Mesendoderm (in vitro differentiated cells): Measurements from ENCODE around the gene KRT79. TPM values are rescaled to one million over a fixed set of nuclear protein-coding genes. Genes with fewer than 3 reads are reported as not detected.

Source experiments
- DNase-seq: peaks from one replicate; pipeline ENCODE4 v3.0.0; 2013
- H2AK5ac ChIP-seq: 2 replicates; pipeline ENCODE4 v1.6.1; 2013; ENCODE audit warnings: low read length, inconsistent platforms
- H2BK120ac ChIP-seq: 2 replicates; pipeline ENCODE4 v1.6.1; 2013; ENCODE audit warnings: low read depth, mild to moderate bottlenecking, low read length, moderate library complexity, mixed read lengths
- H2BK15ac ChIP-seq: replicated peaks from 2 replicates; pipeline ENCODE4 v1.6.1; 2013; ENCODE audit warnings: low read depth, mild to moderate bottlenecking, moderate library complexity
- H2BK5ac ChIP-seq: 2 replicates; pipeline ENCODE4 v1.6.1; 2013; ENCODE audit warnings: low read length, inconsistent platforms
- H3K18ac ChIP-seq: 2 replicates; pipeline ENCODE4 v1.6.1; 2013; ENCODE audit warnings: mild to moderate bottlenecking, low read length, mixed read lengths
- H3K23ac ChIP-seq: one replicate; pipeline ENCODE4 v1.6.1; 2013; ENCODE audit warnings: low read length
- H3K27ac ChIP-seq: 2 replicates; pipeline ENCODE4 v1.5.1; 2013; ENCODE audit warnings: low read depth, mild to moderate bottlenecking, inconsistent platforms, low read length, moderate library complexity
- H3K27me3 ChIP-seq: 2 replicates; pipeline ENCODE4 v1.6.1; 2013; ENCODE audit warnings: low read length, control low read depth, mild to moderate bottlenecking, inconsistent platforms; ENCODE audit not compliant: insufficient read depth, poor library complexity
- H3K36me3 ChIP-seq: 2 replicates; pipeline ENCODE4 v1.6.1; 2013; ENCODE audit warnings: low read length, inconsistent platforms; ENCODE audit not compliant: control insufficient read depth, insufficient read depth
- H3K4ac ChIP-seq: one replicate; pipeline ENCODE4 v1.6.1; 2013; ENCODE audit warnings: low read depth, mild to moderate bottlenecking, low read length, moderate library complexity
- H3K4me1 ChIP-seq: 2 replicates; pipeline ENCODE4 v1.6.1; 2013; ENCODE audit warnings: low read depth, low read length, inconsistent platforms; ENCODE audit not compliant: control insufficient read depth
- H3K4me2 ChIP-seq: 2 replicates; pipeline ENCODE4 v1.6.1; 2013; ENCODE audit warnings: low read length
- H3K4me3 ChIP-seq: 2 replicates; pipeline ENCODE4 v1.5.1; 2013; ENCODE audit warnings: mild to moderate bottlenecking, low read length
- H3K56ac ChIP-seq: one replicate; pipeline ENCODE4 v1.6.1; 2013; ENCODE audit warnings: low read length
- H3K79me1 ChIP-seq: 2 replicates; pipeline ENCODE4 v1.6.1; 2013; ENCODE audit warnings: low read length, inconsistent platforms
- H3K79me2 ChIP-seq: 2 replicates; pipeline ENCODE4 v1.6.1; 2013; ENCODE audit warnings: mild to moderate bottlenecking, low read length; ENCODE audit not compliant: control insufficient read depth, insufficient read depth
- H3K9ac ChIP-seq: 2 replicates; pipeline ENCODE4 v1.6.1; 2013; ENCODE audit warnings: low read length, inconsistent platforms
- H4K5ac ChIP-seq: one replicate; pipeline ENCODE4 v1.6.1; 2013; ENCODE audit warnings: low read length
- H4K8ac ChIP-seq: one replicate; pipeline ENCODE4 v1.6.1; 2013; ENCODE audit warnings: low read depth, mild to moderate bottlenecking, control low read depth, low read length, moderate library complexity
- WGBS: extraction: QIAGEN DNeasy Blood & Tissue Kit; methylation state at CpG from one replicate; pipeline ENCODE4 v1.1.7; 2013; ENCODE audit warnings: low lambda C conversion rate, missing lambda C conversion rate; ENCODE audit not compliant: insufficient coverage; ENCODE audit errors: extremely low coverage; 5-methylcytosine and 5-hydroxymethylcytosine counted together
- small RNA-seq: library from polyadenylated mRNA; stranded (forward); fragments of <200 nt; extraction: miRNeasy Mini kit (QIAGEN cat#:217004); gene quantifications from one replicate; pipeline ENCODE3, GENCODE V24; 2013; ENCODE audit not compliant: insufficient read depth

Gene KRT79

GRCh38 chr12:52772772-52773171 lies 61.3 kb downstream of the KRT79 start:
- no peak overlapping the region for H3K4ac ChIP-seq
- H3K79me2 ChIP-seq: no peaks in the 10 kb centered on the region
- H3K4me3 ChIP-seq: no peak overlapping the region
- H3K23ac ChIP-seq: no peak overlapping the region
- H3K27ac ChIP-seq: no peak overlapping the region
- H3K4me1 ChIP-seq: no peaks in the 10 kb centered on the region
- no peak overlapping the region for H3K4me2 ChIP-seq
- no peak overlapping the region for H2BK15ac ChIP-seq
- no peaks in the 10 kb centered on the region for H3K79me1 ChIP-seq
- no peak overlapping the region for H4K5ac ChIP-seq
- H2BK120ac ChIP-seq: no peak overlapping the region
- no peak overlapping the region for H3K56ac ChIP-seq
- no peak overlapping the region for H3K9ac ChIP-seq
- H2AK5ac ChIP-seq: no peak overlapping the region
- H3K27me3 ChIP-seq: no peaks in the 10 kb centered on the region
- H2BK5ac ChIP-seq: no peak overlapping the region
- H3K36me3 ChIP-seq: no peaks in the 10 kb centered on the region
- DNase-seq: no peak
- no peak overlapping the region for H4K8ac ChIP-seq
- WGBS: no CpG with 5 or more reads among the region's 3 CpGs
- H3K18ac ChIP-seq: no peak overlapping the region

- no peak for DNase-seq
- no peaks in the 10 kb centered on the region for H3K79me2 ChIP-seq
- no peak overlapping the region for H4K5ac ChIP-seq
- no peaks in the 10 kb centered on the region for H3K79me1 ChIP-seq
- H4K8ac ChIP-seq: no peak overlapping the region
- H3K9ac ChIP-seq: no peak overlapping the region
- H3K27ac ChIP-seq: no peak overlapping the region
- H2BK5ac ChIP-seq: no peak overlapping the region
- no peak overlapping the region for H3K4me3 ChIP-seq
- no peaks in the 10 kb centered on the region for H3K36me3 ChIP-seq
- H3K4me1 ChIP-seq: no peaks in the 10 kb centered on the region
- H2BK120ac ChIP-seq: no peak overlapping the region
- H3K18ac ChIP-seq: no peak overlapping the region
- no peak overlapping the region for H3K4ac ChIP-seq
- H3K56ac ChIP-seq: no peak overlapping the region
- no peak overlapping the region for H3K23ac ChIP-seq
- H2BK15ac ChIP-seq: no peak overlapping the region
- no peak overlapping the region for H2AK5ac ChIP-seq
- H3K4me2 ChIP-seq: no peak overlapping the region
- no CpG with 5 or more reads among the region's 4 CpGs for WGBS
- no peaks in the 10 kb centered on the region for H3K27me3 ChIP-seq
Observed at GRCh38 chr12:52772188-52772587, 61.9 kb downstream of the KRT79 start.

- no CpG with 5 or more reads among the region's 4 CpGs for WGBS
- H3K9ac ChIP-seq: no peak overlapping the region
Observed at GRCh38 chr12:52771505-52771904, 62.6 kb downstream of the KRT79 start.

More at GRCh38 chr12:52771505-52771904, 62.6 kb downstream of the KRT79 start:
- no peaks in the 10 kb centered on the region for H3K4me1 ChIP-seq
- no peaks in the 10 kb centered on the region for H3K79me1 ChIP-seq
- H4K5ac ChIP-seq: no peak overlapping the region
- H3K36me3 ChIP-seq: no peaks in the 10 kb centered on the region
- no peak overlapping the region for H2BK120ac ChIP-seq
- no peak overlapping the region for H2AK5ac ChIP-seq
- no peak overlapping the region for H3K27ac ChIP-seq
- H3K4ac ChIP-seq: no peak overlapping the region
- H3K4me3 ChIP-seq: no peak overlapping the region
- no peak for DNase-seq
- H4K8ac ChIP-seq: no peak overlapping the region
- H2BK5ac ChIP-seq: no peak overlapping the region
- H3K79me2 ChIP-seq: no peaks in the 10 kb centered on the region
- no peak overlapping the region for H3K18ac ChIP-seq
- no peak overlapping the region for H3K23ac ChIP-seq
- H3K4me2 ChIP-seq: no peak overlapping the region
- no peak overlapping the region for H2BK15ac ChIP-seq
- H3K27me3 ChIP-seq: no peaks in the 10 kb centered on the region
- H3K56ac ChIP-seq: no peak overlapping the region

Small RNAs within 50 kb of the gene (small RNA-seq; reads per million reads assigned to genes)
- not detected for gene AC107016.2
